Astrocyte (in vitro differentiated cells and primary cell): Measurements from ENCODE around the gene RDH14.

Experiments used
- CTCF ChIP-seq: IDR thresholded peaks from 2 replicates; pipeline ENCODE4 v1.5.1; 2011; ENCODE audit warnings: low read depth, mild to moderate bottlenecking, inconsistent platforms, low read length, moderate library complexity; ENCODE audit not compliant: insufficient read depth
- EZH2 ChIP-seq: IDR thresholded peaks from 2 replicates; pipeline ENCODE4 v1.6.1; 2012; ENCODE audit warnings: mild to moderate bottlenecking, low read length, inconsistent platforms; ENCODE audit not compliant: insufficient read depth

GRCh38 chr2:18598848-18599484 is 38.5 kb upstream of the RDH14 start:
- TF ChIP-seq CTCF, result no peak
- TF ChIP-seq EZH2, result no peak
